Ascending aorta (tissue), 2 donors: ENCODE results near the gene UNC5C. TPM values are rescaled to one million over a fixed set of nuclear protein-coding genes. Genes with fewer than 3 reads are reported as not detected.

ENCODE experiments used
- DNase-seq, 2 donors: peaks; one replicate each; pipeline ENCODE4 v3.0.0-alpha.2; 2019; ENCODE audit warnings: low spot score in 2 of 2
- H3K27ac ChIP-seq, 2 donors: fragments of 200-600 bp; sonication (generic); one replicate each; pipeline ENCODE4 v1.5.1; 2016 to 2017; ENCODE audit warnings: mild to moderate bottlenecking in 1 of 2
- H3K27me3 ChIP-seq: fragments of 200-600 bp; sonication (generic); one replicate; pipeline ENCODE4 v1.5.1; 2017
- H3K36me3 ChIP-seq, 2 donors: fragments of 200-600 bp; sonication (generic); one replicate each; pipeline ENCODE4 v1.5.1; 2016
- H3K4me1 ChIP-seq, 2 donors: fragments of 200-600 bp; sonication (generic); one replicate each; pipeline ENCODE4 v1.5.1; 2016 to 2017; ENCODE audit warnings: mild to moderate bottlenecking in 1 of 2
- H3K4me3 ChIP-seq, 2 donors: fragments of 200-600 bp; sonication (generic); one replicate each; pipeline ENCODE4 v1.5.1; 2016 to 2017; ENCODE audit warnings: mild to moderate bottlenecking in 1 of 2
- H3K9me3 ChIP-seq, 2 donors: fragments of 200-600 bp; sonication (generic); one replicate each; pipeline ENCODE4 v1.5.1; 2016
- intact Hi-C: fragments of 100-400 bp; cut with DNase I; formaldehyde crosslinking; loops from one replicate; pipeline ENCODE4 v1.15.1; 2023
- total RNA-seq: library from RNA; depleted of rRNA; stranded (reverse); fragments of >200 nt; gene quantifications from one replicate; pipeline ENCODE4 v1.1.0, GENCODE V29; 2016
- TF ChIP-seq, protein P1 (sequence below), 3 experiments: fragments of 200-600 bp in 2 of 3; fragments of 450-650 bp in 1 of 3; sonication (generic) in 2 of 3; IDR thresholded peaks; one replicate each; pipeline ENCODE4 v1.5.1; 2016 to 2019; ENCODE audit warnings: antibody characterized with exemption in 3 of 3, mild to moderate bottlenecking in 1 of 3, moderate library complexity in 1 of 3

The UNC5C gene
- total RNA-seq, 1 donor from 2014 or later: 13.3 TPM

- Histone ChIP-seq H3K27me3 (no peaks in the 10 kb centered on the region), H3K36me3 (no peaks in the 10 kb centered on the region), H3K27ac (no peak overlapping the region), H3K9me3 (no peaks in the 10 kb centered on the region), H3K4me1 (no peaks in the 10 kb centered on the region), H3K4me3 (no peak overlapping the region)
- intact Hi-C loops: no loop called here
- TF ChIP-seq, protein P1, sequence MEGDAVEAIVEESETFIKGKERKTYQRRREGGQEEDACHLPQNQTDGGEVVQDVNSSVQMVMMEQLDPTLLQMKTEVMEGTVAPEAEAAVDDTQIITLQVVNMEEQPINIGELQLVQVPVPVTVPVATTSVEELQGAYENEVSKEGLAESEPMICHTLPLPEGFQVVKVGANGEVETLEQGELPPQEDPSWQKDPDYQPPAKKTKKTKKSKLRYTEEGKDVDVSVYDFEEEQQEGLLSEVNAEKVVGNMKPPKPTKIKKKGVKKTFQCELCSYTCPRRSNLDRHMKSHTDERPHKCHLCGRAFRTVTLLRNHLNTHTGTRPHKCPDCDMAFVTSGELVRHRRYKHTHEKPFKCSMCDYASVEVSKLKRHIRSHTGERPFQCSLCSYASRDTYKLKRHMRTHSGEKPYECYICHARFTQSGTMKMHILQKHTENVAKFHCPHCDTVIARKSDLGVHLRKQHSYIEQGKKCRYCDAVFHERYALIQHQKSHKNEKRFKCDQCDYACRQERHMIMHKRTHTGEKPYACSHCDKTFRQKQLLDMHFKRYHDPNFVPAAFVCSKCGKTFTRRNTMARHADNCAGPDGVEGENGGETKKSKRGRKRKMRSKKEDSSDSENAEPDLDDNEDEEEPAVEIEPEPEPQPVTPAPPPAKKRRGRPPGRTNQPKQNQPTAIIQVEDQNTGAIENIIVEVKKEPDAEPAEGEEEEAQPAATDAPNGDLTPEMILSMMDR (IDR thresholded peaks at IDR 0.05): no peak
- DNase-seq: no peak
Measured at GRCh38 chr4:95386410-95386809, 162.4 kb downstream of the UNC5C start.

DNA sequence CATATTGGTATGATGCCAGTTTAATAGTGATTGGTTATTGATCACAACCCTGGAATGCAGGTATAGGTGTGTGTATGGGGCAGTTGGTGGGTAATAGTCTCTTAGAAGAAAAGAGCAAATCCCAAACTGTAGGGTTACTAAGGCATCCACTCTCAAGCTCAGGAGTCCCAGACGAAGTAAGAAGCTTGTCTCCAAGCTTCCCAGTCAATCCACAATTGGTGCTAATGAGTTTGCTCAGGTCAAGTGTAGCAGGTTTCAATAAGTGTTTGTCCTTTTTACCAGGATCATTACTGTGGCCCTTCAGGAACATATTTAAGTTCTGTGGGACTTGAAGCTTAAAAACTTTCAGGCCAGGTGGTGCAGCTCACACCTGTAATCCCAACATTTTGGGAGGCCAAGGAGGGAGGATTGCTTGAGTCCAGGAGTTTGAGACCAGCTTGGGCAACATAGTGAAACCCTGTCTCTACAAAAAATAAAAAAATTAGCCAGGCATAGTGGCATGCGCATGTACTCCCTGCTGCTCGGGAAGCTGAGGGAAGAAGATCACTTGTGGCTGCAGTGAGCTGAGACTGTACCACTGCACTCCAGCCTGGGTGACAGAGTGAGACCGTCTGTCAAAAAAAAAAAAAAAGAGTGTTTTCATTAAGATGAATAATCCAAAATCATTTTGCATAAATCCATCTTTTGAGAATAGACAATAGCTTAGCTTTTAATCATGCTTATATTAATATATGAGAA is 166.8 kb downstream of the UNC5C start:
- Histone ChIP-seq H3K9me3 (no peaks in the 10 kb centered on the region), H3K36me3 (no peaks in the 10 kb centered on the region), H3K27me3 (no peaks in the 10 kb centered on the region), H3K4me3 (no peak overlapping the region), H3K27ac (no peak overlapping the region), H3K4me1 (no peaks in the 10 kb centered on the region)
- intact Hi-C loops: no loop called here
- DNase-seq: no peak
- TF ChIP-seq, protein P1 (IDR thresholded peaks at IDR 0.05): no peak

DNA sequence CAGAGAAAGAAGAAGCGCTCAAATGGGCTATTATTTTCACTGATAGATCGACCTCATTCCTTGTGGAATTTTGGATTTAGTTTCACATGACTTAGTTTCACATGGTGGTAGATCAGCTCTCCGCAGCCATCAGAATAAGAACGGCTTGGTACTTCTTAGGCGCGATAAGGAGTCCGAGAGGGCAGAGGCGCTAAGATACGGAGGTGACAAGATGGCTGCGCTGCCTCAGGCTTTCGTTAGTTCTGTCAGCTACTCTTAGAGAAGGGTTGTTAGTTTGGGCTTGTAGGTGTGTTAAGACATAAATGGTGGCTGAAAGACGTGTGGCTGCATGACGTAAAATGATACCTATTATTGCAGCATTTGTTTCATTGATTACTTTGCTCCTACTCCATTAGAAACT is 169.1 kb downstream of the UNC5C start:
- Histone ChIP-seq H3K9me3 (no peaks in the 10 kb centered on the region), H3K36me3 (no peaks in the 10 kb centered on the region), H3K27ac (no peak overlapping the region), H3K27me3 (no peaks in the 10 kb centered on the region), H3K4me1 (no peaks in the 10 kb centered on the region), H3K4me3 (no peak overlapping the region)
- DNase-seq: no peak
- TF ChIP-seq, protein P1 (IDR thresholded peaks at IDR 0.05): no peak
- intact Hi-C loops: no loop called here

DNA sequence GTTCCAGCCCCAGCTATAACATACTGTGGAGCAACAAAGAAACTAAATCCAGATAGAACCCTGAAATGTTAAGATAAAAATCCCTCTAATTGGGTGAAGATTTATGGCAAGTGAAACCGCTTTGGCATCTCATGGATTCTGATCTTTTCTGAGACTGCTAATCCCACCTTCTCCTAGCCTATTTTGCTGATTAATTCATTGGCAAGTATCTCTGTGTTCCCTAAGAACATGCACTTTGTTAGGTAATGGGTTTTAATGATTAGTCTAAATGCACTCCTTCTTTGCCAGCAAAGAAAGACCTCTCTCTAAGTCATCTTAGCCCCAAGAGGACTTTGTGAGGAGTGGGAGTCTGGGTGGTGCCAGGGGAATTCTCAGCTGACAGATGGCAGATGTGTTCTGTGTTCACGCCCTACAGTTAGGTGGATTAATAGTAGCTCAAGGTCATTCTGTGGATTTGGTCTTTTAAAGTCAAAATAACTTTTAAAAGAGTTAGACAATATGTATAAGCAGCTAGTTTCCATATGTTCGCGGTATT is 171.3 kb downstream of the UNC5C start:
- DNase-seq: no peak
- no peaks in the 10 kb centered on the region for H3K4me1 ChIP-seq
- intact Hi-C loops: no loop called here
- no peaks in the 10 kb centered on the region for H3K27me3 ChIP-seq
- TF ChIP-seq, protein P1 (IDR thresholded peaks at IDR 0.05): no peak
- H3K27ac ChIP-seq: no peak overlapping the region
- no peak overlapping the region for H3K4me3 ChIP-seq
- no peaks in the 10 kb centered on the region for H3K9me3 ChIP-seq
- H3K36me3 ChIP-seq: no peaks in the 10 kb centered on the region

GRCh38 chr4:95371476-95372224 is 177.1 kb downstream of the UNC5C start:
- no peak for DNase-seq
- TF ChIP-seq, protein P1 (IDR thresholded peaks at IDR 0.05): no peak
- H3K4me3 ChIP-seq: no peak overlapping the region
- no peaks in the 10 kb centered on the region for H3K9me3 ChIP-seq
- H3K36me3 ChIP-seq: no peaks in the 10 kb centered on the region
- intact Hi-C loops: no loop called here
- no peaks in the 10 kb centered on the region for H3K27me3 ChIP-seq
- H3K4me1 ChIP-seq: no peaks in the 10 kb centered on the region
- H3K27ac ChIP-seq: no peak overlapping the region
